Uterus (tissue), 2 donors: ENCODE measurements around the gene DNAJC15.

Source experiments
- POLR2A ChIP-seq, 2 donors: fragments of 450-650 bp; IDR thresholded peaks; one replicate each; pipeline ENCODE4 v1.6.1; 2016; ENCODE audit warnings: antibody characterized with exemption in 2 of 2, mild to moderate bottlenecking in 1 of 2, moderate library complexity in 1 of 2
- TF ChIP-seq, protein P1 (sequence below), 4 experiments: fragments of 200-600 bp in 2 of 4; fragments of 450-650 bp in 2 of 4; sonication (generic) in 2 of 4; IDR thresholded peaks; one replicate each; pipeline ENCODE4 v1.5.1; 2016 to 2019; ENCODE audit warnings: antibody characterized with exemption in 4 of 4, mild to moderate bottlenecking in 2 of 4, moderate library complexity in 1 of 4

DNA sequence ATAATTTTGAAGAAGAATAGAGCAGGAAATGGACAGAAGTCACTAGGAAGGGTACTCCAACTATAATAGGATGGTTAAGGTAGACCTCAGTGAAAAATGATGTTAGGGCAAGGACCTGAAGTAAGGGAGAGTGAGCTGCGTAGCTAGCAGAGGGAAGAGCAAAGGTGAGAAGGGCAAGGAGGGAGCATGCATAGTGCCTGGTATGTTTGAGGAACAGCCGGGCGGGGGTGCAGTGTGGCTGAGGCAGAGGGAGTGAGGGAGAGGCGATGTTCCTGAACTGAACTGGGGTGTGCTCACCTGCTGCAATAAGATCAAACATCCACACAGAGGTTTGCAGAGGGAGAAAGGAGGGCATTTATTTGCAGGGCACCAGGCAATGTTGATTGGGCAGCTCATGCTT lies 110.4 kb downstream of the DNAJC15 start:
- TF ChIP-seq, protein P1, sequence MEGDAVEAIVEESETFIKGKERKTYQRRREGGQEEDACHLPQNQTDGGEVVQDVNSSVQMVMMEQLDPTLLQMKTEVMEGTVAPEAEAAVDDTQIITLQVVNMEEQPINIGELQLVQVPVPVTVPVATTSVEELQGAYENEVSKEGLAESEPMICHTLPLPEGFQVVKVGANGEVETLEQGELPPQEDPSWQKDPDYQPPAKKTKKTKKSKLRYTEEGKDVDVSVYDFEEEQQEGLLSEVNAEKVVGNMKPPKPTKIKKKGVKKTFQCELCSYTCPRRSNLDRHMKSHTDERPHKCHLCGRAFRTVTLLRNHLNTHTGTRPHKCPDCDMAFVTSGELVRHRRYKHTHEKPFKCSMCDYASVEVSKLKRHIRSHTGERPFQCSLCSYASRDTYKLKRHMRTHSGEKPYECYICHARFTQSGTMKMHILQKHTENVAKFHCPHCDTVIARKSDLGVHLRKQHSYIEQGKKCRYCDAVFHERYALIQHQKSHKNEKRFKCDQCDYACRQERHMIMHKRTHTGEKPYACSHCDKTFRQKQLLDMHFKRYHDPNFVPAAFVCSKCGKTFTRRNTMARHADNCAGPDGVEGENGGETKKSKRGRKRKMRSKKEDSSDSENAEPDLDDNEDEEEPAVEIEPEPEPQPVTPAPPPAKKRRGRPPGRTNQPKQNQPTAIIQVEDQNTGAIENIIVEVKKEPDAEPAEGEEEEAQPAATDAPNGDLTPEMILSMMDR (IDR thresholded peaks at IDR 0.05), result no peak
- no peak for TF ChIP-seq POLR2A (IDR thresholded peaks at IDR 0.05)
